ENCODE data around the gene ZNF117.
"Not testable (repeated sequence)": the region's sequence is repeated elsewhere in the genome, so short reads cannot be mapped to it uniquely, and the experiment has no call there.

The ZNF117 gene

DNA sequence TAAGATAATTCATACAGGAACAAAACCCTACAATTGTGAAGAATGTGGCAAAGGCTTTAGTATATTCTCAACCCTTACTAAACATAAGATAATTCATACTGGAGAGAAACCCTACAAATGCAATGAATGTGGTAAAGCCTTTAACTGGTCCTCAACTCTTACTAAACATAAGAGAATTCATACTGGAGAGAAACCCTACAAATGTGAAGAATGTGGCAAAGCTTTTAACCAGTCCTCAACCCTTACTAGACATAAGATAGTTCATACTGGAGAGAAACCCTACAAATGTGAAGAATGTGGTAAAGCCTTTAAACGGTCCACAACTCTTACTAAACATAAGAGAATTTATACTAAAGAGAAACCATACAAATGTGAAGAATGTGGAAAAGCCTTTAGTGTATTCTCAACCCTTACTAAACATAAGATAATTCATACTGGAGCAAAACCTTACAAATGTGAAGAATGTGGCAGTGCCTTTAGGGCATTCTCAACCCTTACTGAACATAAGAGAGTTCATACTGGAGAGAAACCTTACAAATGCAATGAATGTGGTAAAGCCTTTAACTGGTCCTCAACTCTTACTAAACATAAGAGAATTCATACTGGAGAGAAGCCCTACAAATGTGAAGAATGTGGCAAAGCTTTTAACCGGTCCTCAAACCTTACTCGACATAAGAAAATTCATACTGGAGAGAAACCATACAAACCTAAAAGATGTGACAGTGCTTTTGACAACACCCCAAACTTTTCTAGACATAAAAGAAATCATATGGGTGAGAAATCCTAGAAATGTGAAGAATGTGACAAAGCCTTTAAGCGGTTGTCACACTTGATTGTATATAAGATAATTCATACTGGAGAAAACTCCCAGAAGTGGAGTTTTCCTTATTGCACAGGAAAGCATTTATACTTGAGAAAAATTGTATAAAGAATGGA lies 62.3 kb downstream of the ZNF117 start:
- not testable (repeated sequence) for DNase-seq (ENCODE audit: insufficient read length, low spot score); FAIRE-seq
